SK-N-SH (cell line): ENCODE measurements around the gene LSR. TPM values are rescaled to one million over a fixed set of nuclear protein-coding genes. Genes with fewer than 3 reads are reported as not detected.

ENCODE experiments used
- CTCF ChIA-PET: fragments of 300-600, 350-600 bp; formaldehyde crosslinking; extraction: SDS; loops from one replicate; lab custom pipeline; 2021; lab: Yijun Ruan, JAX
- POLR2A ChIA-PET: fragments of 350-600 bp; sonication (Branson Sonifier 250); formaldehyde crosslinking; extraction: SDS; loops from one replicate; lab custom pipeline; 2020; ENCODE audit warnings: antibody characterized with exemption, inconsistent platforms; lab: Yijun Ruan, JAX
- DNase-seq: peaks from one replicate; pipeline ENCODE4 v3.0.0; 2012
- H2AFZ ChIP-seq: fragments of 200-600 bp; sonication (generic); 2 replicates; pipeline ENCODE4 v1.8.1; 2016; ENCODE audit warnings: antibody characterized with exemption, mild to moderate bottlenecking, low read depth
- H3F3A ChIP-seq: fragments of 200-600 bp; sonication (generic); replicated peaks from 2 replicates; pipeline ENCODE3; 2016; ENCODE audit warnings: antibody characterized with exemption, mild to moderate bottlenecking; ENCODE audit not compliant: insufficient read depth
- H3K27ac ChIP-seq, 2 experiments: fragments of 200-500 bp in 1 of 2; fragments of 200-600 bp in 1 of 2; sonication (Bioruptor generic) in 1 of 2; sonication (generic), shearing (Covaris generic) in 1 of 2; 2 replicates each; pipeline versions ENCODE4 v1.5.1 to v1.6.1; 2014 to 2016; ENCODE audit warnings: low read depth in 2 of 2, inconsistent platforms in 1 of 2, low read length in 1 of 2, mild to moderate bottlenecking in 1 of 2, mixed read lengths in 1 of 2
- H3K27me3 ChIP-seq: fragments of 200-600 bp; sonication (generic), shearing (Covaris generic); 2 replicates; pipeline ENCODE4 v1.6.1; 2016; ENCODE audit warnings: mixed run types; ENCODE audit not compliant: insufficient read depth
- H3K36me3 ChIP-seq, 2 experiments: fragments of 200-500 bp in 1 of 2; fragments of 200-600 bp in 1 of 2; sonication (Bioruptor generic) in 1 of 2; sonication (generic) in 1 of 2; replicated peaks in 1 of 2; 2 replicates each; pipeline versions ENCODE3 to v1.5.1; 2014 to 2016; ENCODE audit warnings: low read length in 1 of 2, mild to moderate bottlenecking in 1 of 2; ENCODE audit not compliant: insufficient read depth in 2 of 2, control insufficient read depth in 1 of 2
- H3K4me1 ChIP-seq, 2 experiments: fragments of 200-500 bp in 1 of 2; fragments of 200-600 bp in 1 of 2; sonication (Bioruptor generic) in 1 of 2; sonication (generic), shearing (Covaris generic) in 1 of 2; 2 replicates each; pipeline versions ENCODE4 v1.5.1 to v1.6.1; 2014 to 2016; ENCODE audit warnings: low read depth in 1 of 2, low read length in 1 of 2, mixed run types in 1 of 2; ENCODE audit not compliant: insufficient read depth in 2 of 2, control insufficient read depth in 1 of 2
- H3K4me2 ChIP-seq: fragments of 200-600 bp; sonication (generic), shearing (Covaris generic); 2 replicates; pipeline ENCODE4 v1.6.1; 2017; ENCODE audit warnings: mixed run types
- H3K4me3 ChIP-seq, 2 experiments: fragments of 200-500 bp in 1 of 2; fragments of 200-600 bp in 1 of 2; sonication (Bioruptor generic) in 1 of 2; sonication (generic), shearing (Covaris generic) in 1 of 2; 2 replicates each; pipeline versions ENCODE4 v1.5.1 to v1.8.1; 2014 to 2016; ENCODE audit warnings: low read depth in 2 of 2, inconsistent platforms in 1 of 2, low read length in 1 of 2, mild to moderate bottlenecking in 1 of 2, mixed read lengths in 1 of 2, moderate library complexity in 1 of 2
- H3K79me2 ChIP-seq: fragments of 200-600 bp; sonication (generic); 2 replicates; pipeline ENCODE4 v1.8.1; 2017; ENCODE audit warnings: mild to moderate bottlenecking; ENCODE audit not compliant: insufficient read depth
- H3K9ac ChIP-seq: fragments of 200-600 bp; sonication (generic); 2 replicates; pipeline ENCODE4 v1.6.1; 2017; ENCODE audit warnings: mixed run types
- H3K9me2 ChIP-seq: fragments of 200-600 bp; sonication (generic); 2 replicates; pipeline ENCODE4 v1.6.1; 2017; ENCODE audit warnings: mixed run types
- H3K9me3 ChIP-seq: fragments of 200-600 bp; sonication (generic); 2 replicates; pipeline ENCODE4 v1.6.1; 2017; ENCODE audit warnings: mixed run types, mild to moderate bottlenecking, moderate library complexity
- H4K20me1 ChIP-seq: fragments of 200-600 bp; sonication (generic); 2 replicates; pipeline ENCODE4 v1.6.1; 2017; ENCODE audit warnings: mild to moderate bottlenecking, mixed run types; ENCODE audit not compliant: insufficient read depth
- CHD2 ChIP-seq: fragments of 150-350 bp; IDR thresholded peaks from 2 replicates; pipeline ENCODE4 v1.6.1; 2018; ENCODE audit warnings: low read length; ENCODE audit not compliant: partially characterized antibody
- IRF3 ChIP-seq: fragments of 150-350 bp; IDR thresholded peaks from 2 replicates; pipeline ENCODE4 v1.6.1; 2016; ENCODE audit warnings: mild to moderate bottlenecking, low read depth, low read length
- NRF1 ChIP-seq: IDR thresholded peaks from 2 replicates; pipeline ENCODE4 v1.6.1; 2012; ENCODE audit warnings: low read depth, mild to moderate bottlenecking, low read length
- POLR2AphosphoS5 ChIP-seq: IDR thresholded peaks from 2 replicates; pipeline ENCODE4 v1.6.1; 2012; ENCODE audit warnings: low read depth, low read length
- REST ChIP-seq: IDR thresholded peaks from 2 replicates; pipeline ENCODE4 v1.6.1; 2012; ENCODE audit warnings: mild to moderate bottlenecking, low read depth, low read length, moderate library complexity
- USF1 ChIP-seq: IDR thresholded peaks from 2 replicates; pipeline ENCODE4 v1.4.0; 2012; ENCODE audit warnings: low read depth, borderline replicate concordance
- WGBS: methylation state at CpG from one replicate; pipeline ENCODE4 v1.1.6; 2017; ENCODE audit warnings: low lambda C conversion rate; 5-methylcytosine and 5-hydroxymethylcytosine counted together
- polyA plus RNA-seq, 3 experiments: library from polyadenylated mRNA; depleted of rRNA; stranded (reverse); fragments of >200 nt; gene quantifications; 2 replicates each; pipeline ENCODE4 v1.2.3, GENCODE V29; 2012

The LSR gene
- polyA plus RNA-seq, 1 of the 3 experiments (the other 2 are of a cell fraction): 0.62 TPM

GRCh38 chr19:35288331-35288730, 39.5 kb downstream of the LSR start (continued):
- TF ChIP-seq REST (no peak), USF1 (no peak), CHD2 (no peak), NRF1 (no peak), POLR2AphosphoS5 (no peak), IRF3 (no peak)

GRCh38 chr19:35288906-35289305, 40.1 kb downstream of the LSR start:
- no peak overlapping the region for H3K9ac ChIP-seq
- H3K36me3 ChIP-seq: no peaks in the 10 kb centered on the region
- CTCF ChIA-PET: interaction anchor here (1.4 to 1.9 kb wide), 3 partner anchors 19 to 222 kb away, joined by 4 to 6 read pairs (median 4); partner anchors contain the start of gene USF2
- H3K27ac ChIP-seq: no peak overlapping the region
- no peak overlapping the region for H3K4me3 ChIP-seq
- POLR2A ChIA-PET: no interaction called here
- no peaks in the 10 kb centered on the region for H3F3A ChIP-seq
- TF ChIP-seq IRF3: no peak
- no peaks in the 10 kb centered on the region for H4K20me1 ChIP-seq
- H3K9me3 ChIP-seq: no peaks in the 10 kb centered on the region
- no peaks in the 10 kb centered on the region for H3K79me2 ChIP-seq
- no peak for DNase-seq
- WGBS: 33% methylated on average over 5 of the region's 5 CpGs
- H3K4me2 ChIP-seq: no peak overlapping the region
- H2AFZ ChIP-seq: no peak overlapping the region
- H3K9me2 ChIP-seq: no peaks in the 10 kb centered on the region
- no peaks in the 10 kb centered on the region for H3K4me1 ChIP-seq
- peaks cover 70% of the 10 kb centered on the region for H3K27me3 ChIP-seq
